Measurements from ENCODE around the gene KLK11.
"Not testable (repeated sequence)": the region's sequence is repeated elsewhere in the genome, so short reads cannot be mapped to it uniquely, and the experiment has no call there.

KLK11 gene

GRCh38 chr19:51003316-51003715 is 23.1 kb downstream of the KLK11 start:
- no peak overlapping the region for H3K4me3 ChIP-seq (ENCODE audit: low read length)
- TF ChIP-seq ZNF274 (IDR thresholded peaks at IDR 0.05; ENCODE audit: low read depth, low read length), result no peak

GRCh38 chr19:51002542-51003311 is 23.7 kb downstream of the KLK11 start:
- no peak overlapping the region for H3K4me3 ChIP-seq (ENCODE audit: low read length)
- no peak for TF ChIP-seq ZNF274 (IDR thresholded peaks at IDR 0.05; ENCODE audit: low read depth, low read length)

GRCh38 chr19:51002089-51002532 is 24.3 kb downstream of the KLK11 start:
- no peak for TF ChIP-seq ZNF274 (IDR thresholded peaks at IDR 0.05; ENCODE audit: low read depth, low read length)
- no peak overlapping the region for H3K4me3 ChIP-seq (ENCODE audit: low read length)

GRCh38 chr19:51001515-51001914 is 24.9 kb downstream of the KLK11 start, which contains the start of gene KLK8:
Gene KLK8, minus strand, starts transcription at chr19:51001604. Its CDS starts 437 bp downstream, at chr19:51001167.
- H3K4me3 ChIP-seq (ENCODE audit: low read length), result no peak within 1 kb of the TSS
- no peak for TF ChIP-seq ZNF274 (IDR thresholded peaks at IDR 0.05; ENCODE audit: low read depth, low read length)

GRCh38 chr19:51000981-51001380 is 25.4 kb downstream of the KLK11 start:
- H3K4me3 ChIP-seq (ENCODE audit: low read length), result no peak overlapping the region
- no peak for TF ChIP-seq ZNF274 (IDR thresholded peaks at IDR 0.05; ENCODE audit: low read depth, low read length)

GRCh38 chr19:51000426-51000825 is 26.0 kb downstream of the KLK11 start:
- TF ChIP-seq ZNF274 (IDR thresholded peaks at IDR 0.05; ENCODE audit: low read depth, low read length), result no peak
- H3K4me3 ChIP-seq (ENCODE audit: low read length), result no peak overlapping the region

- TF ChIP-seq ZNF274 (IDR thresholded peaks at IDR 0.05; ENCODE audit: low read depth, low read length), result no peak
- no peak overlapping the region for H3K4me3 ChIP-seq (ENCODE audit: low read length)
These were observed 27.7 kb downstream of the KLK11 start for GRCh38 chr19:50998686-50999085.

- H3K4me3 ChIP-seq (ENCODE audit: low read length), result no peak overlapping the region
- no peak for TF ChIP-seq ZNF274 (IDR thresholded peaks at IDR 0.05; ENCODE audit: low read depth, low read length)
These were observed 28.4 kb downstream of the KLK11 start for GRCh38 chr19:50998061-50998460.

- TF ChIP-seq ZNF274 (IDR thresholded peaks at IDR 0.05; ENCODE audit: low read depth, low read length), result no peak
- no peak overlapping the region for H3K4me3 ChIP-seq (ENCODE audit: low read length)
These were observed 32.3 kb downstream of the KLK11 start for GRCh38 chr19:50994129-50994528.

GRCh38 chr19:50992666-50993035 is 33.8 kb downstream of the KLK11 start:
- no peak overlapping the region for H3K4me3 ChIP-seq (ENCODE audit: low read length)
- TF ChIP-seq ZNF274 (IDR thresholded peaks at IDR 0.05; ENCODE audit: low read depth, low read length), result no peak

GRCh38 chr19:50984416-50984815 is 42.0 kb downstream of the KLK11 start:
- not testable (repeated sequence) for H3K4me3 ChIP-seq (ENCODE audit: low read length)

- H3K4me3 ChIP-seq (ENCODE audit: low read length), result no peak within 1 kb of the TSS
- TF ChIP-seq ZNF274 (IDR thresholded peaks at IDR 0.05; ENCODE audit: low read depth, low read length), result no peak
These were observed 42.7 kb downstream of the KLK11 start, which contains the start of gene KLK7 for GRCh38 chr19:50983625-50984292. Gene KLK7, minus strand, starts transcription at chr19:50983917. Its CDS starts 1,518 bp downstream, at chr19:50982399.

- no peak overlapping the region for H3K4me3 ChIP-seq (ENCODE audit: low read length)
- no peak for TF ChIP-seq ZNF274 (IDR thresholded peaks at IDR 0.05; ENCODE audit: low read depth, low read length)
These were observed 44.2 kb downstream of the KLK11 start for GRCh38 chr19:50982186-50982585.

- H3K4me3 ChIP-seq (ENCODE audit: low read length), result no peak overlapping the region
- TF ChIP-seq ZNF274 (IDR thresholded peaks at IDR 0.05; ENCODE audit: low read depth, low read length), result no peak
These were observed 44.7 kb downstream of the KLK11 start for GRCh38 chr19:50981587-50982146.

GRCh38 chr19:50980208-50980607 is 46.2 kb downstream of the KLK11 start:
- TF ChIP-seq ZNF274 (IDR thresholded peaks at IDR 0.05; ENCODE audit: low read depth, low read length), result no peak
- H3K4me3 ChIP-seq (ENCODE audit: low read length), result no peak overlapping the region

All from GM08714 (cell line).